ENCODE data around the gene FBXO22.

DNA sequence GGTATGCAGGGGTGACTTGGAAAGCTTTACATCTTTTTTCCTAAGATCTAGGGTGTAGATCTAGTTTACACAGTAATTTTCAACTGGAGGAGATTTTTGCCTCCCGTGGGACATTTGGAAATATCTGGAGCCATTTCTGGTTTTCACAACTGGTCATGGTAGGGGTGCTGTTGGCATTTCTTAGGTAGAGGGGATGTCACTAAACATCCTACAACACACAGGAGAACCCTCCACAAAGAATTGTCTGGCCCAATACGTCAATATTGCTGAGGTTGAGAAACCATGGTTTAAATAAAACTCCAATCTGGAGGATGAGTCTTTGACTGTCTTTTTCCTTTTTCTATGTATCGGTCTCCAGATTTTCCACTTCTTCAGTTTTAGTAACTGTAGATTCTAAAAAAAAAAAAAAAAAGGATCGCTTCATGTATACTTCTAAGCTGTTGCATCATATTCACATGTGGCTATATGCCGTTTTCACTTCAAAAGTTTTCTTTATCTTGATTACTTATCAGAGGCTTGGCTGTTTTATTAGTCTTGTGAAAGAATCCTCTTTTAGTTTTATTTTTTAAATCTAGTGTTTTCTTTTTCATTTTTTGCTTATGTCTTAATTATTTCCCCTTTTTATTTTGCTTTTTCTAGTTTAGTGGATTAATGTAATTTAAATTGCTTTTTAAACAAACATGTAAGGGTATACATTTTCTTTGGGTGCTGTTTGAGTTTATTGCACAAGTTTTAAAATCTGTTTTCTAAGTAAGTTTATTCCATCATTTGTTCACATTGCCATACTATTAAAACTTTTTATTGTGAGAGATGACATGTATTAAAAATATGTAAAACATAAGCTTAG lies 39.2 kb upstream of the FBXO22 start:
- TF ChIP-seq POLR2A (IDR thresholded peaks at IDR 0.05) (no peak), EP300 (IDR thresholded peaks at IDR 0.05) (no peak), POLR2AphosphoS5 (IDR thresholded peaks at IDR 0.05) (no peak)
- TF ChIP-seq, protein P1, sequence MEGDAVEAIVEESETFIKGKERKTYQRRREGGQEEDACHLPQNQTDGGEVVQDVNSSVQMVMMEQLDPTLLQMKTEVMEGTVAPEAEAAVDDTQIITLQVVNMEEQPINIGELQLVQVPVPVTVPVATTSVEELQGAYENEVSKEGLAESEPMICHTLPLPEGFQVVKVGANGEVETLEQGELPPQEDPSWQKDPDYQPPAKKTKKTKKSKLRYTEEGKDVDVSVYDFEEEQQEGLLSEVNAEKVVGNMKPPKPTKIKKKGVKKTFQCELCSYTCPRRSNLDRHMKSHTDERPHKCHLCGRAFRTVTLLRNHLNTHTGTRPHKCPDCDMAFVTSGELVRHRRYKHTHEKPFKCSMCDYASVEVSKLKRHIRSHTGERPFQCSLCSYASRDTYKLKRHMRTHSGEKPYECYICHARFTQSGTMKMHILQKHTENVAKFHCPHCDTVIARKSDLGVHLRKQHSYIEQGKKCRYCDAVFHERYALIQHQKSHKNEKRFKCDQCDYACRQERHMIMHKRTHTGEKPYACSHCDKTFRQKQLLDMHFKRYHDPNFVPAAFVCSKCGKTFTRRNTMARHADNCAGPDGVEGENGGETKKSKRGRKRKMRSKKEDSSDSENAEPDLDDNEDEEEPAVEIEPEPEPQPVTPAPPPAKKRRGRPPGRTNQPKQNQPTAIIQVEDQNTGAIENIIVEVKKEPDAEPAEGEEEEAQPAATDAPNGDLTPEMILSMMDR (IDR thresholded peaks at IDR 0.05) = no peak

Measured in upper lobe of left lung (tissue), 4 donors.